ENCODE results near the gene EXOG. TPM values are rescaled to one million over a fixed set of nuclear protein-coding genes. Genes with fewer than 3 reads are reported as not detected.

Gene EXOG
- total RNA-seq, 6 experiments from 2014 or later, result 13.9 to 18.8 (median 15.4) TPM

DNA sequence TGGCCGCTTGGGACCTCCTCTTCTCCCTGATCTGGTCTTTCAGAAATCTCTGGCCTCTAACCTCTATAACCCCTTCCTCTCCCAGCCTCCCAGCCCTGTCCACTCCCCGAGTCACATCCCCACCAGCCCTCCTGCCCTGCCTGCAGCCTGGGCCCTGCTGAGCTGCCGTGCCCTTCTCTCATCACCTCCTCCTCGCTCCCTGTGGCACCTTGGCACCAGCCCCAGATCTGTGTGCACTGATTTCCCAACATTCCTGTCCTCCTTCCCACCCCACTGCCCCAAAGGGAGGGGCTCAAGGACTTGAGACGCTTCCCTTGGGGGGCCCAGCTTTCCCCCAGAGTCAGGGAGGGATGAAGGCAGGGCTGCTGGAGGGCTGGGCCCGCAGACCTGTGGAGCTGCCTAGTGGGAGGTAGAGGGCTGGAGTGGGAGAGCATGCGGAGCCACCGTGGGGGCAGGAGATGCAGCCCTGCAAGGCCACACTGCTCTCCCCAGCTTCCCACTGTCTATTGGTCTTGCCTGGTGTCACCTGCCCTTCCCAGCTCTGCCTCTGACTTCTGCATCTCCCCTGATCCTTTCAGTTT lies 42.7 kb downstream of the EXOG start:
- no peak overlapping the region for H3K27ac Mint-ChIP-seq
- no peaks in the 10 kb centered on the region for H3K9me3 Mint-ChIP-seq
- no peak for TF ChIP-seq CTCF (IDR thresholded peaks at IDR 0.05)
- H3K27me3 Mint-ChIP-seq (ENCODE audit: insufficient read depth), result no peaks in the 10 kb centered on the region; the same call in 1 of the 2 replicates
- H3K4me3 Mint-ChIP-seq, result no peak overlapping the region
- peaks cover 23% of the 10 kb centered on the region for H3K4me1 Mint-ChIP-seq (ENCODE audit: low read depth)
- H3K36me3 Mint-ChIP-seq (ENCODE audit: low read depth), result peaks cover 14% of the 10 kb centered on the region
- DNase-seq, result no peak

GRCh38 chr3:38541806-38542205 lies 45.7 kb downstream of the EXOG start:
- no peak for TF ChIP-seq CTCF (IDR thresholded peaks at IDR 0.05)
- Mint-ChIP-seq H3K4me1 (ENCODE audit: low read depth) (peaks cover 23% of the 10 kb centered on the region), H3K9me3 (no peaks in the 10 kb centered on the region), H3K27ac (no peak overlapping the region), H3K36me3 (ENCODE audit: low read depth) (no peaks in the 10 kb centered on the region), H3K4me3 (no peak overlapping the region), H3K27me3 (ENCODE audit: insufficient read depth) (peaks cover 13% of the 10 kb centered on the region)
- no peak for DNase-seq

GRCh38 chr3:38542401-38543298 lies 46.5 kb downstream of the EXOG start:
- Mint-ChIP-seq H3K27ac (no peak overlapping the region), H3K9me3 (no peaks in the 10 kb centered on the region), H3K36me3 (ENCODE audit: low read depth) (no peaks in the 10 kb centered on the region), H3K4me3 (no peak overlapping the region), H3K4me1 (ENCODE audit: low read depth) (peaks cover 23% of the 10 kb centered on the region), H3K27me3 (ENCODE audit: insufficient read depth) (peaks cover 15% of the 10 kb centered on the region)
- DNase-seq, result no peak
- TF ChIP-seq CTCF (IDR thresholded peaks at IDR 0.05), result no peak

GRCh38 chr3:38543586-38543985 lies 47.4 kb downstream of the EXOG start:
- Mint-ChIP-seq H3K4me1 (ENCODE audit: low read depth) (peaks cover 23% of the 10 kb centered on the region), H3K4me3 (no peak overlapping the region), H3K27ac (no peak overlapping the region), H3K9me3 (no peaks in the 10 kb centered on the region), H3K27me3 (ENCODE audit: insufficient read depth) (peaks cover 21% of the 10 kb centered on the region), H3K36me3 (ENCODE audit: low read depth) (no peaks in the 10 kb centered on the region)
- no peak for TF ChIP-seq CTCF (IDR thresholded peaks at IDR 0.05)
- no peak for DNase-seq

GRCh38 chr3:38544926-38545325 lies 48.8 kb downstream of the EXOG start:
- no peak for DNase-seq
- no peaks in the 10 kb centered on the region for H3K9me3 Mint-ChIP-seq
- H3K36me3 Mint-ChIP-seq (ENCODE audit: low read depth), result no peaks in the 10 kb centered on the region
- H3K4me3 Mint-ChIP-seq, result no peak overlapping the region
- peaks cover 21% of the 10 kb centered on the region for H3K27me3 Mint-ChIP-seq (ENCODE audit: insufficient read depth)
- no peak overlapping the region for H3K27ac Mint-ChIP-seq
- TF ChIP-seq CTCF (IDR thresholded peaks at IDR 0.05), result no peak
- peaks cover 12% of the 10 kb centered on the region for H3K4me1 Mint-ChIP-seq (ENCODE audit: low read depth)
